ENCODE data around the gene TSPEAR. TPM values are rescaled to one million over a fixed set of nuclear protein-coding genes. Genes with fewer than 3 reads are reported as not detected.

Gene TSPEAR
- 0.65 TPM for total RNA-seq
- long read RNA-seq: 0 reads

- no peak for ATAC-seq
- intact Hi-C loops (cut with DNase I): no loop called here
- DNase-seq (ENCODE audit: missing footprints): peak; percentile 53
Observed at GRCh38 chr21:44711327-44712202, at the start of gene TSPEAR. Gene TSPEAR, minus strand, starts transcription at chr21:44711572. Its CDS starts 58 bp downstream, at chr21:44711514.

- DNase-seq (ENCODE audit: missing footprints): no peak
- intact Hi-C loops (cut with DNase I): no loop called here
Observed at GRCh38 chr21:44760376-44760775, 49.0 kb upstream of the TSPEAR start.

GRCh38 chr21:44759628-44760285 lies 48.4 kb upstream of the TSPEAR start:
- intact Hi-C loops (cut with DNase I): no loop called here

More at GRCh38 chr21:44760376-44760775, 49.0 kb upstream of the TSPEAR start:
- ATAC-seq: no peak

GRCh38 chr21:44758781-44759627 lies 47.6 kb upstream of the TSPEAR start:
- intact Hi-C loops (cut with DNase I): no loop called here
- DNase-seq (ENCODE audit: missing footprints) (no peak), ATAC-seq (no peak)

More at GRCh38 chr21:44759628-44760285, 48.4 kb upstream of the TSPEAR start:
- DNase-seq (ENCODE audit: missing footprints) (no peak), ATAC-seq (no peak)

- DNase-seq (ENCODE audit: missing footprints) (no peak), ATAC-seq (no peak)
- intact Hi-C loops (cut with DNase I): no loop called here
Observed at GRCh38 chr21:44758141-44758561, 46.8 kb upstream of the TSPEAR start.

GRCh38 chr21:44757731-44758130 lies 46.4 kb upstream of the TSPEAR start:
- intact Hi-C loops (cut with DNase I): no loop called here
- ATAC-seq (no peak), DNase-seq (ENCODE audit: missing footprints) (no peak)

- DNase-seq (ENCODE audit: missing footprints) (no peak), ATAC-seq (no peak)
- intact Hi-C loops (cut with DNase I): no loop called here
Observed at GRCh38 chr21:44756423-44757185, 45.2 kb upstream of the TSPEAR start.

GRCh38 chr21:44755227-44755626 lies 43.9 kb upstream of the TSPEAR start:
- DNase-seq (ENCODE audit: missing footprints) (no peak), ATAC-seq (no peak)
- intact Hi-C loops (cut with DNase I): no loop called here

- DNase-seq (ENCODE audit: missing footprints): no peak
- no peak for ATAC-seq
- intact Hi-C loops (cut with DNase I): no loop called here
Observed at GRCh38 chr21:44753357-44753756, 42.0 kb upstream of the TSPEAR start.

GRCh38 chr21:44752671-44753235 lies 41.4 kb upstream of the TSPEAR start:
- DNase-seq (ENCODE audit: missing footprints): no peak
- no peak for ATAC-seq
- intact Hi-C loops (cut with DNase I): no loop called here

GRCh38 chr21:44751799-44752636 lies 40.6 kb upstream of the TSPEAR start:
- DNase-seq (ENCODE audit: missing footprints): peak; percentile 52
- intact Hi-C loops (cut with DNase I): no loop called here
- no peak for ATAC-seq

GRCh38 chr21:44751186-44751798 lies 39.9 kb upstream of the TSPEAR start:
- intact Hi-C loops (cut with DNase I): no loop called here
- peak; percentile 57 for DNase-seq (ENCODE audit: missing footprints)
- ATAC-seq: no peak

GRCh38 chr21:44750675-44751025 lies 39.3 kb upstream of the TSPEAR start:
- intact Hi-C loops (cut with DNase I): no loop called here

GRCh38 chr21:44749759-44750674 lies 38.6 kb upstream of the TSPEAR start:
- intact Hi-C loops (cut with DNase I): loop anchor here (10.0 kb wide), 2 partner anchors 135 to 235 kb away; partner anchors contain the start of gene KRTAP10-8
- ATAC-seq: no peak
- peak; percentile 49 for DNase-seq (ENCODE audit: missing footprints)

More at GRCh38 chr21:44750675-44751025, 39.3 kb upstream of the TSPEAR start:
- ATAC-seq (no peak), DNase-seq (ENCODE audit: missing footprints) (no peak)

GRCh38 chr21:44749116-44749758 lies 37.9 kb upstream of the TSPEAR start:
- DNase-seq (ENCODE audit: missing footprints) (peak; percentile 32), ATAC-seq (no peak)
- intact Hi-C loops (cut with DNase I): loop anchor here (10.0 kb wide), 2 partner anchors 134 to 234 kb away; partner anchors contain the start of gene KRTAP10-8

Data from Right ventricle myocardium inferior (tissue), 1 donor.